Naive B cell (primary cell): Measurements from ENCODE around the gene RPL19. TPM values are rescaled to one million over a fixed set of nuclear protein-coding genes. Genes with fewer than 3 reads are reported as not detected.
"Not testable (repeated sequence)": the region's sequence is repeated elsewhere in the genome, so short reads cannot be mapped to it uniquely, and the experiment has no call there.

ENCODE experiments used
- ATAC-seq, 2 donors: fragments of 150-1000 bp; cut with Tn5 transposase; 2 replicates each; pipeline ENCODE4 v1.10.0; 2021; ENCODE audit warnings: low read depth in 2 of 2, mild to moderate bottlenecking in 2 of 2, moderate library complexity in 2 of 2
- DNase-seq: peaks from one replicate; pipeline ENCODE4 v3.0.0; 2022
- H3K27ac Mint-ChIP-seq, 6 donors: one replicate each; pipeline ENCODE4 v1.8.0; 2020 to 2022; ENCODE audit warnings: mild to moderate bottlenecking in 6 of 6, mixed read lengths in 6 of 6, moderate library complexity in 5 of 6, inconsistent platforms in 2 of 6
- H3K27me3 Mint-ChIP-seq, 3 donors: one replicate each; pipeline ENCODE4 v1.8.0; 2021 to 2022; ENCODE audit warnings: mixed read lengths in 3 of 3, mild to moderate bottlenecking in 1 of 3
- H3K36me3 Mint-ChIP-seq, 2 donors: one replicate each; pipeline ENCODE4 v1.8.0; 2020 to 2022; ENCODE audit warnings: mixed read lengths in 2 of 2, inconsistent platforms in 1 of 2, mild to moderate bottlenecking in 1 of 2
- H3K4me1 Mint-ChIP-seq, 3 donors: one replicate each; pipeline ENCODE4 v1.8.0; 2020 to 2022; ENCODE audit warnings: mixed read lengths in 3 of 3, inconsistent platforms in 1 of 3, mild to moderate bottlenecking in 1 of 3, moderate library complexity in 1 of 3
- H3K4me3 Mint-ChIP-seq, 8 donors: one replicate each; pipeline ENCODE4 v1.8.0; 2020 to 2022; ENCODE audit warnings: mild to moderate bottlenecking in 8 of 8, mixed read lengths in 8 of 8, moderate library complexity in 8 of 8, inconsistent platforms in 2 of 8
- H3K9me3 Mint-ChIP-seq, 7 donors: one replicate each; pipeline ENCODE4 v1.8.0; 2020 to 2022; ENCODE audit warnings: mixed read lengths in 7 of 7, mild to moderate bottlenecking in 5 of 7, inconsistent platforms in 2 of 7, moderate library complexity in 1 of 7
- polyA plus RNA-seq, 6 donors: library from polyadenylated mRNA; unstranded; fragments of 300-500 nt; fragmentation: Illumina TruSeq; gene quantifications; one replicate each; pipeline ENCODE4 v1.2.3, GENCODE V29; 2021; ENCODE audit warnings: low read depth in 6 of 6

The RPL19 gene
- polyA plus RNA-seq, 6 donors from 2014 or later, result 2,219 to 3,415 (median 2,883) TPM

DNA sequence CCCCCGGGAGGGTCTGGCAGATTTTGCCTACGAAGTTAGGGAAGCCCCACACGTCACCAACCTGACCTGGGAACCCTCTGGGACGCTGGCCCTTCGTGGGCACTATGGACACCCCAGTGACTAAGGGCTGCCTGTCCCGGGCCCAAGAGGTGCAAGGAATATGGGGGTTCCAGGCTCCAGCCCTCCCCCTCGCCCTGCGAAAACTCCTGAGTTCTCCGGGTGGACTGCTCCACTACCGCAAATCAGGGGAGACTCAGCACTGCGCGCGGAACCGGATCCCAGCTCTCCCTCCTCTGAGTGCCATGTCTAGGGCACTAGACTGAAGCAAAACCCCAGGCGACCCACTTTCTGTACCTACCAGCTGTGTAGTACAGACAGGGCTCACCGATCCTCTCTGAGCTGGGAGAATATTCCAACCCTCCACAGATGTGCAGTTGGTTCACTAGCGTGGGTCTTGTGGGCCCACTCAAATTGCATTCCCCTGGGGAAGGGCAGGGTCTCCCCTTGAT is 34.2 kb upstream of the RPL19 start, which contains the start of gene ARL5C:
TSS of gene ARL5C (minus strand) at position 321 of the 509 bp plus-strand sequence. CDS start 401 bp downstream, outside the sequence.
- Mint-ChIP-seq H3K4me1 (peaks cover 25 to 32% (median 30%) of the 10 kb centered on the region in 3 donors), H3K27ac (peak within 1 kb of the TSS in 1 of 6 donors; percentile 33), H3K9me3 (peaks cover 0 to 10% (median 2%) of the 10 kb centered on the region in 7 donors), H3K36me3 (no peaks in the 10 kb centered on the region), H3K27me3 (peaks cover 22 to 41% (median 36%) of the 10 kb centered on the region in 3 donors), H3K4me3 (peak within 1 kb of the TSS; percentile 87 to 96 (median 92))
- DNase-seq (no peak), ATAC-seq (no peak)

DNA sequence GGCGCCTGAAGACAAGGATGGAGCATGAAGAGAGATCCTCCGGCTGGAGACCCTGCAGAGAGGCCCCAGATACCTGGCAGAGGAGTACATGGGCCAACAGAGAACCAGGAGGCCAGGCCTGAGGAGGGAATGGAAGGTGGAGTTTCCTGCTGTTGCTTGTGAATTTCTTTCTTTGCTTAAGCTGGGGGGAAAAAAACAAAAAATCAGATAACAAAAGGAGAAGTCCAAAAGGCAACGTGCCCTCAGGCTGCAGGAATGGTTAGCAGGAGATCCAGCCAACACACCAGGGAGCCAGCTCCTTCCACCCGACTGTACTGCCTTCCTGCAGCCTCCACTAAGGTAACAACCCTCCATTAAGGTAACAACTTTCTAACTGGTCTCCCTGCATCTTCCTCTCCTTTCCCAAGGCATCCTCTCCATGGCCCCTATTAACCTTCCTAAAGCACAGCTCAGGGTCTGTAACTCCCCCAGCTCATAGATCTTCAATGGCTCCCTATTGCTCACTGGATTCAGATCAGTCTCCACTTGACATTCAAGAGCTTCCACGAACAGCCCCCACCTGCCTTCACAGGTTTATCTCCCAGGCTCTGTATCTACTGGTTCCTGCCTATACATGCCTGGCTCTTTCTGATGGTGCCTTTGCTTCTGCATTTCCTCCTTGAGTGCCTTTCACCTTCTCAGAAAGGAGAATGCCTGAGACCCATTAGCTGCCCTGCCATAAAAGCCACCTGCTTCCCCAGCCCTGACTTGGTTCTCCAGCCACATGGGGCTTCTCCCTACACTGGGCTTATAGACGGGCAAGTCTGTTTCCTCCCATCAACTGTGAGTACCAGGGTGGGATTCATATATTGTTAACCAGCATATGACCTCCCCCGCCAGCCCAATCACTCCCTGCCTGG is 33.4 kb upstream of the RPL19 start:
- ATAC-seq, result no peak
- Mint-ChIP-seq H3K4me1 (peaks cover 25 to 32% (median 30%) of the 10 kb centered on the region in 3 donors), H3K27ac (peak overlapping the region in 1 of 6 donors; percentile 33), H3K36me3 (no peaks in the 10 kb centered on the region), H3K27me3 (peaks cover 22 to 41% (median 38%) of the 10 kb centered on the region in 3 donors), H3K4me3 (peak overlapping the region in 7 of 8 donors; percentile 27 to 96 (median 87)), H3K9me3 (peaks cover 0 to 10% (median 2%) of the 10 kb centered on the region in 7 donors)
- no peak for DNase-seq

DNA sequence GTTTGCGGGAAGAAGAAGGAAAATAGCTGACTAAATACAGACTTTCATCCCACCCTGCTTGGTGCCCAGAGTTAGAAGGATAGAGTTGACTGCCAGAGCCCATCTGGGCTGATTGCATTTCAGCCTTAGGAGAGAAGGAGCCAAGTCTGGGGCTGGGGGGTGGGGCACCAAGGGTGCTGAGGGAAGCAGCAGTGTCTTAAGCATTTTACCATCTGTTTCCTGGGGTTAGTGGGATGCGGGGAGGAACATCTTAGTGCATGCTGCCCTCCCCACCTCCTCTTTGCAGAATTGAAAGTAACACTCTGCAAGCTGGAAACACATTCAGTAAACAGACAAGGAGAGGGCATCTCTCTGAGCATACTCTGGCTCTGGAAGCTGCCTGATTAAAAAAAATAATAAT is 32.6 kb upstream of the RPL19 start:
- peaks cover 25 to 32% (median 30%) of the 10 kb centered on the region in 3 donors for H3K4me1 Mint-ChIP-seq

DNA sequence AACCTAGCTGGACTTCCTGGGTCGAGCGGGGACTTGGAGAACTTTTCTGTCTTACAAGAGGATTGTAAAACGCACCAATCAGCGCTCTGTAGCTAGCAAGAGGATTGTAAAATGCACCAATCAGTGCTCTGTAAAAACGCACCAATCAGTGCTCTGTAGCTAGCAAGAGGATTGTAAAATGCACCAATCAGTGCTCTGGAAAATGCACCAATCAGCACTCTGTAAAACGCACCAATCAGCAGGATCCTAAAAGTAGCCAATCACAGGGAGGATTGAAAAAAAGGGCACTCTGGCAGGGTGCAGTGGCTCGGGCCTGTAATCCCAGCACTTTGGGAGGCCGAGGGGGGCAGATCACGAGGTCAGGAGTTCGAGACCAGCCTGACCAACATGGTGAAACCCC is 31.6 kb upstream of the RPL19 start:
- H3K27ac Mint-ChIP-seq, DNase-seq, ATAC-seq, H3K36me3 Mint-ChIP-seq, H3K4me3 Mint-ChIP-seq: not testable (repeated sequence)
- peaks cover 0 to 10% (median 2%) of the 10 kb centered on the region in 7 donors for H3K9me3 Mint-ChIP-seq
- H3K27me3 Mint-ChIP-seq, result peaks cover 25 to 53% (median 48%) of the 10 kb centered on the region in 3 donors
- H3K4me1 Mint-ChIP-seq, result peaks cover 25 to 32% (median 30%) of the 10 kb centered on the region in 3 donors

More for the DNA sequence above, 32.6 kb upstream of the RPL19 start:
- H3K36me3 Mint-ChIP-seq, result no peaks in the 10 kb centered on the region
- peak overlapping the region in 4 of 8 donors; percentile 2 to 87 (median 34) for H3K4me3 Mint-ChIP-seq
- peak; percentile 24 to 32 for ATAC-seq
- H3K9me3 Mint-ChIP-seq, result peaks cover 0 to 10% (median 2%) of the 10 kb centered on the region in 7 donors
- DNase-seq, result no peak
- H3K27me3 Mint-ChIP-seq, result peaks cover 22 to 49% (median 46%) of the 10 kb centered on the region in 3 donors
- H3K27ac Mint-ChIP-seq, result no peak overlapping the region

DNA sequence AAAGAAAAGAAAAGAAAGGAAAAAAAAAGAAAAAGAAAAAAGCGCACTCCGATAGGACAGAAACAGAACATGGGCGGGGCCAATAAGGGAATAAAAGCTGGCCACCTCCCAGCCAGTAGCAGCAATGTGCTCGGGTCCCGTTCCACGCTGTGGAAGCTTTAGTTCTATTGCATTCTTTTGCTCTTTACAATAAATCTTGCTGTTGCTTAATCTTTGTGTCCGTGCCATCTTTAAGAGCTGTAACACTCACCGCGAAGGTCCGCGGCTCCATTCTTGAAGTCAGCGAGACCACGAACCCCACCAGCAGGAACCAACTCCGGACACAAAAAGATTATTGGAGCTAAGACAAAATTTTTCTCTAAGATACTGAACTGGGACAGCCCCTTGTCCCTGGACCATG is 31.0 kb upstream of the RPL19 start:
- no peak for DNase-seq
- Mint-ChIP-seq H3K27ac (no peak overlapping the region), H3K27me3 (peaks cover 29 to 59% (median 53%) of the 10 kb centered on the region in 3 donors), H3K4me3 (no peak overlapping the region), H3K4me1 (peaks cover 31 to 34% (median 32%) of the 10 kb centered on the region in 3 donors), H3K36me3 (no peaks in the 10 kb centered on the region), H3K9me3 (peaks cover 0 to 10% (median 2%) of the 10 kb centered on the region in 7 donors)
- no peak for ATAC-seq

DNA sequence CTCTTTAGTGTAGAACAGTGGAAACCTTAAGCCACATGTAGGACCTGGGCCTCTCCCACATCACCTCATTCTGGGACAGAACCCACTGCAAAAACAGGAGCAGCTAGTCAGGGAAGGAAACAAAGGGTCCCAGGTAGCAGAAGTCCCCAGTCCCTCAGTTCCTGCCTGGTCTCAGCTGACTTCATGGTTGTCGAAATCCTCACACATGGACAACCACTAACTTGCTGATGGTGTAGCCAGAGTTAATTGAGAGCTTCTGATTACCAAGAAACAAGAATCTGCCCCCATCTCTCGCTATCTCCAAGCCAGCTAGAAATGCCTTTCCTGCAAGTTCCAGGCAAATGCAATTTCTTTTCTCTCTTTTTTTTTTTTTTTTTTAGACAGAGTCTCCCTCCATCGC is 30.6 kb upstream of the RPL19 start:
- Mint-ChIP-seq H3K27me3 (peaks cover 27 to 57% (median 53%) of the 10 kb centered on the region in 3 donors), H3K9me3 (peaks cover 0 to 10% (median 2%) of the 10 kb centered on the region in 7 donors), H3K4me3 (no peak overlapping the region), H3K27ac (no peak overlapping the region), H3K4me1 (peaks cover 29 to 32% (median 30%) of the 10 kb centered on the region in 3 donors), H3K36me3 (no peaks in the 10 kb centered on the region)
- DNase-seq (no peak), ATAC-seq (no peak)

DNA sequence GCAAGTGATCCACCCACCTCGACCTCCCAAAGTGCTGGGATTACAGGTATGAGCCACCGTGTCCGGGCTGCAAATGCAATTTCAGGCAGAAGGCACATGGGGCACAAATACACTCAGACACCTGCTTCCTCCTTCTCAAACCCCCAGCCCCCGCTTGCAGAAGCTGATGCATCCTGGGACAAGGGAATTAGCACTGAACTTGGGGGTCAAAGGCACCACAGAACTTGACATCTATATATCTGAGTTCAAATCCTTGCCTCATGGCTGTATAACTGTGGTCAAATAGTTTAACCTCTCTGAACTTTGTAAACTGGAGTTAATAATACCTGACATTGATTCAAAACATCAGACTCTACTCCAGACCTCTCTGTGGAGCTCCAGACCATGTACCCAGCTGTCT is 30.0 kb upstream of the RPL19 start:
- no peak for DNase-seq
- Mint-ChIP-seq H3K36me3 (no peaks in the 10 kb centered on the region), H3K4me3 (no peak overlapping the region), H3K27ac (no peak overlapping the region), H3K4me1 (peaks cover 23 to 31% (median 30%) of the 10 kb centered on the region in 3 donors), H3K27me3 (peaks cover 21 to 51% (median 47%) of the 10 kb centered on the region in 3 donors), H3K9me3 (peaks cover 0 to 10% (median 2%) of the 10 kb centered on the region in 7 donors)
- no peak for ATAC-seq

DNA sequence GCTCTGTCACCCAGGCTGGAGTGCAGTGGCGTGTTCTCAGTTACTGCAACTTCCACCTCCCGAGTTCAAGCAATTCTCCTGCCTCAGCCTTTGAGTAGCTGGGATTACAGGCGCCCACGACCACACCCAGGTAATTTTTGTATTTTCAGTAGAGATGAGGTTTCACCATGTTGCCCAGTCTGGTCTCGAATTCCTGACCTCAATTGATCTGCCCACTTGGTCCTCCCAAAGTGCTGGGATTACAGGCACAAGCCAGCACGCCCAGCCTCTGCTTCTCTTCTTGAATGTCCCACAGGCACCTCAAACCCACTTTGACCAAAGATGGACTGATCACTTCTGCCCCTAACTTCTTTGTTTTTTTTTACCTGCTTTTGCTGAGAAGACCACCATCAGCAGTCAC is 29.5 kb upstream of the RPL19 start:
- H3K36me3 Mint-ChIP-seq, result no peaks in the 10 kb centered on the region
- ATAC-seq (no peak), DNase-seq (no peak)
- H3K27ac Mint-ChIP-seq, result no peak overlapping the region
- peaks cover 21 to 50% (median 47%) of the 10 kb centered on the region in 3 donors for H3K27me3 Mint-ChIP-seq
- H3K4me3 Mint-ChIP-seq, result no peak overlapping the region
- peaks cover 0 to 10% (median 2%) of the 10 kb centered on the region in 7 donors for H3K9me3 Mint-ChIP-seq
- H3K4me1 Mint-ChIP-seq, result peaks cover 22 to 34% (median 29%) of the 10 kb centered on the region in 3 donors

DNA sequence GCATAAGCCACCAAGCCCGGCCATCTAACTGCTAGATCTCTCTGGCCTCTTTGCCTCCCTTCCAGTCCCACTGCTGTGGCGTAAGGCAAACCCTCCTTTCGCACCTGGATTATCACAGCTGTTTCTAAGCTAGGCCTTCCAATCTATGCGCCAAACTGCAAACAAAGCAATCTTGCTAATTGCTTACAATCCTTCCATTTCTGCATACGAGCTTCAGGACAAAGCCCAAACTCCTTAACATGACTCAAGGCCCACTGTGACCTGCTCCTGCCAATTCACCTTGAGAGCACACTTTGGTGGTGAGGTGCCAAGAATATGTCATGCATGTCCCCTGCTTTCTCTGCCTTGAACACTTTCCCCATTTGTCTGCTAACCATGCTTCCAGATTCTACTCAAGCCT is 28.1 kb upstream of the RPL19 start:
- peaks cover 14 to 22% (median 21%) of the 10 kb centered on the region in 3 donors for H3K4me1 Mint-ChIP-seq
- H3K4me3 Mint-ChIP-seq, result no peak overlapping the region
- ATAC-seq (no peak), DNase-seq (no peak)
- peak overlapping the region in 1 of 6 donors; percentile 54 for H3K27ac Mint-ChIP-seq
- no peaks in the 10 kb centered on the region for H3K36me3 Mint-ChIP-seq
- peaks cover 16 to 36% (median 35%) of the 10 kb centered on the region in 3 donors for H3K27me3 Mint-ChIP-seq
- peaks cover 0 to 10% (median 2%) of the 10 kb centered on the region in 7 donors for H3K9me3 Mint-ChIP-seq

DNA sequence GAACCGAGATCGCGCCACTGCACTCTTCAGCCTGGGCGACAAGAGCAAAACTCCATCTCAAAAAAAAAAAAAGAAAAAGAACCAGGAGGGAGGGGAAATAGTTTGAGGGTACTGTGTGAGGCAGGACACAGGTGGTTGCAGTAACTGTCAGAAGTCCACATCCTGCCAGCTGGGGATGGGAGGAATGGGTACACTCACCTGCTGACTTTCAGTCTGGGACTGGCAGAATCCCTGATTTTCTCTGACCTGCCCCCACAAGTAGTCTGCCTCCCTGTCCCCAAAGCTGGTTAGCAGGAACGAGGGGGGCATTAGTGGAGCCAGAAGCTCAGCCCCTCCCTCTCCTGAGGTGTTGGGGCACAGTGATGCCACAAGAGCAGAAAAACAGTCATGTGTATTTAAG is 27.0 kb upstream of the RPL19 start:
- ATAC-seq (no peak), DNase-seq (no peak)
- Mint-ChIP-seq H3K9me3 (peaks cover 0 to 9% (median 2%) of the 10 kb centered on the region in 7 donors), H3K27me3 (peaks cover 11 to 30% (median 28%) of the 10 kb centered on the region in 3 donors), H3K4me3 (no peak overlapping the region), H3K36me3 (no peaks in the 10 kb centered on the region), H3K27ac (no peak overlapping the region), H3K4me1 (peaks cover 5 to 14% (median 13%) of the 10 kb centered on the region in 3 donors)

DNA sequence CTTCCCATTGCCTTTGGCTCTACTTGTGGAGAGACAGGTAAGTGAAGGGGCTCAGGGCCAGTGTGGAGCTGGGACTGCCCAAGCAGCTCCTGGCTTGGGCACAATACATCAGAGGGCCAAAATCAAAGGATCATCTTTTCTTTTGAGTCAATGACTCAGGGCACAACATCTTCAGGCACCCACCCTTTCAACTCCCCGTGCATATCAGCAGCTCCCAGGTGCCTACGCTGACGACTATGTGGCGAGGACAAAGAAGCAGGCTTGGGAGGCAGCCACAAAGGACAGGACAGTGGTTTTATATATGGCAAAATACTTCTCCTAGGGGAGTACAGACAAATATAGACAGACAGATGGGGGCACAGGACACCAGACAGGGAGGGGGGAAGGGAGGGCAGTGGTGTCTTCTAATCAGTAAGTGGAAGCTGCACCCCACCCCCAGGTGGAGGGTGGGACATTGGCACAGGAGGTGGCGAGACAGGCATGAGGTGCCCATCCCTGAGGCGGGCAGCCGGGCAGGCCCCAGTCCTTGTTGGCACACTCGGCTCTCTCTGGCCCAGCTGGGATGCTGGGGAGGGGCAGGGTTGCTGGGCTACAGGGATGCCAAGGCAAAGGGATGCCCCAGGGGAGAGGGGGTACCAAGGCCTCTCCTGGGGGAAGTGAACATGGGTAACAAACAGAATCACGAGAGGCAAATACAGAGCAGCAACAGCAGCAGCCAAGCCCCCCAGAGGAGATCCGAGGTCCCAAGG is 26.4 kb upstream of the RPL19 start:
- Mint-ChIP-seq H3K9me3 (peaks cover 0 to 4% (median 0%) of the 10 kb centered on the region in 7 donors), H3K27ac (peak overlapping the region in 1 of 6 donors; percentile 15)

DNA sequence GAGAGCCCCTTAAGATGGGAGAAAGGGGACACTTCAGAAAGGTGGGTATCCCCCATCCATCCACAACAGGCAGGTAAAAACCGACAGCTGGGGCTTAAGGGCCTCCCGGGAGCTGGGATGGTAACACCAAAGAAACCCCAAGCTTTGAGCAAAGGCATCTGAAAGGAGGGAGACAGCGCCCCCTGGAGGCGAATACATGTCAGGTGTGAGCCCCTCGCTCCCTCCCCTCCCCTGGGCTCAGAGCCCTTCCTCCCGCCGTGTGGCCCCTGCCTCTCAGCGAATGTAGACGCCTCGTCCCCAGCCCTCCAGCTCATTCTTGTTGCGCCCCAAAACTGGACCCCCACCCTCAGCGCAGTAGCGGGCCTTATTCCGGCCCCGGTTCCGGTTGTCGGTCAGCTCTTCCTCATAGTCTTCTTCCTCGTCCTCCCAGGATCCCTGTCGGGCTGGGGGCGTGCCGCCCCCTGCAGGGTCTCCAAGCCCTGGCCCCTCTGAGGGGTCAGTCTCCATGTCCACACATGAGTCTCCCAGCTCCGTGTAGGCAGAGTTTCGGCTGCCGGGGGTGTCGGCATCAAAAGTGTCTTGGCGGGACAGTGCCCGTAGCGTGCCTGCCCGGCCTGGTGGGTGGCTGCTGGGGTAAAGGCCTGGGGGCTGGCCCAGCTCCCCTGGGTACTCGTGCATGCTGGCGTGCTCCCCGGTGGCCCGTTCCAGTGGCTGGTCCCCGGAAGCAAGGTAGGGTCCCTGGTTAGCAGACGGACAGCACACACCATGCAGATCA is 25.0 kb upstream of the RPL19 start:
- H3K27me3 Mint-ChIP-seq, result peaks cover 7 to 28% (median 24%) of the 10 kb centered on the region in 3 donors
- peak overlapping the region in 4 of 8 donors; percentile 39 to 83 (median 64) for H3K4me3 Mint-ChIP-seq
- peaks cover 5 to 14% (median 9%) of the 10 kb centered on the region in 3 donors for H3K4me1 Mint-ChIP-seq
- H3K9me3 Mint-ChIP-seq, result no peaks in the 10 kb centered on the region
- ATAC-seq, result peak; percentile 94
- peak overlapping the region in 1 of 6 donors; percentile 28 for H3K27ac Mint-ChIP-seq
- peak; percentile 66 for DNase-seq
- H3K36me3 Mint-ChIP-seq, result no peaks in the 10 kb centered on the region

More for the DNA sequence above, 26.4 kb upstream of the RPL19 start:
- H3K27me3 Mint-ChIP-seq, result peaks cover 11 to 30% (median 28%) of the 10 kb centered on the region in 3 donors
- no peaks in the 10 kb centered on the region for H3K36me3 Mint-ChIP-seq
- H3K4me3 Mint-ChIP-seq, result no peak overlapping the region
- DNase-seq (no peak), ATAC-seq (no peak)
- H3K4me1 Mint-ChIP-seq, result peaks cover 5 to 14% (median 13%) of the 10 kb centered on the region in 3 donors
